Stimulated activated CD8-positive, alpha-beta memory T cell treated with anti-CD3 and anti-CD28 coated beads, Interleukin-15, amount 100 ng/mL, for 48 hours (primary cell): ENCODE results near the gene RAPGEF6.
"Not testable (repeated sequence)": the region's sequence is repeated elsewhere in the genome, so short reads cannot be mapped to it uniquely, and the experiment has no call there.

Experiments used
- DNase-seq, 2 donors: peaks; one replicate each; pipeline ENCODE4 v3.0.0-alpha.2; 2020; ENCODE audit warnings: low read depth in 2 of 2

The RAPGEF6 gene

GRCh38 chr5:131386779-131387178 lies 248.2 kb downstream of the RAPGEF6 start:
- DNase-seq: no peak

DNA sequence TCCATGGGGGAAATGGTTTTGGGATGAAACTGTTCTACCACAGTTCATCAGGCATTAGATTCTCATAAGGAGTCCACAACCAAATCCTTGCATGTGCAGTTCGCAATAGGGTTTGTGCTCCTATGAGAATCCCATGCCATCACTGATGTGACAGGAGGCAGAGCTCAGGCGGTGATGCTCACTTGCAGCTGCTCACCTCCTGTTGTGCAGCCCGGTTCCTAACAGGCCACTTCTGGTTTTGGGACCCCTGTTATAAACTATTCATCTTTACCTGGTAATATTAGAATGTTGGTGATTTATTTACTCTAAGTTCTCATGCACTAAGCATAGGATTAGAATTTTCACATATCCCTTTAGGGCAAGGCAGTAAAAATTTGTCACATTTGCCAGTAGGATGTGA lies 248.9 kb downstream of the RAPGEF6 start:
- no peak for DNase-seq

GRCh38 chr5:131384616-131385214 lies 250.3 kb downstream of the RAPGEF6 start:
- peak in 1 of 2 donors; percentile 35 for DNase-seq

- no peak for DNase-seq
Observed at GRCh38 chr5:131384173-131384572, 250.9 kb downstream of the RAPGEF6 start.

GRCh38 chr5:131382407-131383395 lies 252.3 kb downstream of the RAPGEF6 start:
- no peak for DNase-seq

DNA sequence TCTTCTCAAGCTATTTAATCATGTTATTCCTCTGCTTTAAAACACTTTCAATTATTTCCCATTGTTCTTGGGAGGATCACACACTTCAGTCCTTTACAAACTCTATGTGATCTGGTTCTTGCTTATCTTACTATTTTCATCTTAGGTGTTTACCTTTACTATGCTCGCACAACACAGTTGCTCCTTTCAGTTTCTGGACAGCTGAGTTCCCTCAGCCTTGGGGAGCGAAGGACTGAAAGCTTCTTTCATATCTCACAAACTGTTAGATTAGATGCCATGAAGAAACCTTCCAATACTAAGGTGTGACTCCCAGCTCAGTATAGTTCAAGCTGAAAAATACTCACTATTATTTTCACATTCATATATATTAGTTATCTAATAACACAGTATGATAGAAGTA lies 253.3 kb downstream of the RAPGEF6 start:
- DNase-seq: no peak

DNA sequence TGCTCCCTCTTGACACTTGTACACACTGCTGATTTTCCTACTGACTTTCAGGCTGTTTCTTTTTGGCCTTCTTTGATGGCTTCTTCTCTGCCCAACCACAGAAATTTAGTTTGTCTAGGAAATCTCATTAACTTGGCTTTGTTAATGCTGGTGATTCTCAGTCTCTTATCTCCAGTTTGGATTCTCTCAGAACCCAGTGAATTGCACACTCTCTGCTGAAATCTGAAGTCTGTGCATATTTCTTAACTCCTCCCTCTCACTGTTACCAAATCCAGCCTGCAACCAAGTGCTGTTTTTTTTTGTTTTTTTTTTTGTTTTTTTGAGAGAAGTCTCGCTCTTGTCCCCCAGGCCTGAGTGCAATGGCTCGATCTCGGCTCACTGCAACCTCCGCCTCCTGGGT lies 254.0 kb downstream of the RAPGEF6 start:
- DNase-seq: no peak

- DNase-seq: not testable (repeated sequence)
Observed at GRCh38 chr5:131380238-131380637, 254.8 kb downstream of the RAPGEF6 start.

DNA sequence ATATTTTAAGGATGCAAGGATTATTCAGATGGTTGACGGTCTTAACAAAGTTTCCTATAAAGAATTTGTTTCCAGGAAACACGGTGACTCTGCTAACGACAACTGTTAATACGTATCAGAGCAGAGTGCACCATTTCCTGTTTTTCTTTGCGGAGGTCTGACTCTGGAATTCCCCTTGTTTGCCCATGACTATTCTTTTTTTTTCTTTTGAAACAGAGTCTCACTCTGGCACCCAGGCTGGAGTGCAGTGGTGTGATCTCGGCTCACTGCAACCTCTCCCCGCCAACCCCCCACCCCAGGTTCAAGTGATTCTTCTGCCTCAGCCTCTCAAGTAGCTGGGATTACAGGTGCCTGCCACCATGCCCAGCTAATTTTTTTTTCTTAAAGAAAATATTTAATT lies 255.3 kb downstream of the RAPGEF6 start:
- peak; percentile 43 to 50 for DNase-seq

DNA sequence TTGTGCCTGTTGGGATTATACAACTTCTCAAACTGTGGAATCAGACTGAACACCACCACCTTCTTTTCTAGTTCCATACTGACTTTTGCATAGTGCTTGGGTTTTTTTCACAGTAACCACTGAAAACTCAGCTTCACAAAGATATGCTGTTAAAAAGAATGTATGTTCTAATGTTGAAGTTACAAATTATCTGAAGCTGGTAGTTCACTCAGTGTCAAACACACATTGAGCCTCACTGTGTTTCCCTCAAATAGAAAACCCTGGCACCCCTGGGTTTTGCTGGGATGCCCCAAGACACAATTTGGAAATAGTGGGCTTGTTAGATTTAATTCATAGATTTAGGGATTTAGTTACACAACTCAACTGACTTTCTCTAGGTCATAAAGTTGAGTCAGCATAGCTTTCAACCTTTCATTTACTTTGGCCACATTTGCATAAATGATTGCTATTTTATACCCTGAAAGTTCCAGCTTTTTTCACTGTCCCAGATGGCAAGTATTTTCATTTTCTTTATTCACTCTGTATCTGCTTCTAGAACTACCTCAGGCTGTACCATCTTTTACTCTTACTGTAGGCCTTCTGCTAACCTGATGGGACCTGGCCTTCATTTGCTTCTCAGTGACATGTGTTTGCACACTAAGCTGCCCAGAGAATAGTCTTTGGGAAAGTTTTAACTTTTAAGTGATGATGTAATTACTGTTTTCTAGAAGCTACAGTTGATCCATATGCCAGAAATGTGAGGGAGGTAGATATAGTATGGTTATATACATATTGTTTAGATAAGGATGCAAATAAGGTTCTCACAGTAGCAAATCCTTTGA lies 256.1 kb downstream of the RAPGEF6 start:
- no peak for DNase-seq

- DNase-seq: no peak
Observed at GRCh38 chr5:131377785-131378325, 257.2 kb downstream of the RAPGEF6 start.

DNA sequence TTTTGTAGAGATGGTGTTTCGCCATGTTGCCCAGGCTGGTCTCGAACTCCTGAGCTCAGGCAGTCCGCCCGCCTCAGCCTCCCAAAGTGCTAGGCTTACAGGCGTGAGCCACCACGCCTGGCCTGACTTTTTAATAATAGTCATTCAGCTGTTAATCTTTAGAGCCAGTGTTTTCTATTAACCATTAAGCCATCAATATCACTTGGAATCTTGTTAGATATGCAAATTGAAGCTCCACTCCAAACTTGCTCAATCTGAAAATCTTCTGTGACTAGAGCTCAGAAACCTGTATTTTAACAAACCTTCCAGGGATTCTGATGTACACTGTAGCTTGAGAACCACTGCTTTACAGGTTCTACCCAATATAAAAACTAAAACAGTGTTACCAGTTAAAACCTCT lies 257.7 kb downstream of the RAPGEF6 start:
- no peak for DNase-seq

DNA sequence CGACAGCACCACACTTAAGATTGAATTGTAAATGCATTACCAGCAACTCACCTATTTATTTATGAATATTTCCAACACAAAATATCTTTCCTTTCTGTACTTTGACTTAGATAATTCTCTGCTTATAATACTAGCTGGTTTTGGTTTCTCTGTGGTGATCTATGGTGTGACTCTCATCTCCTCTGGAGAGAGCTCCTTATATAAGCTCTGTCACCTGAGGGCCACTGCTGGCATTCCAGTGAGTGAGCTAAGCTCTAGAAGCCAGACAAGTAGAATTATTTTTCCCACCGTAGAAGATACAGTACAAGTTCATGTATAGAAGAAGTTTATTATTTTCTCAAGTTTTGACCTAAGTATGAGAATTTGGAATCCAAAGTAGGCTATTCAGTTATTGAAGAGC lies 259.7 kb downstream of the RAPGEF6 start:
- no peak for DNase-seq
